NCI-H2227 (cell line): ENCODE results near the gene MESP2.
A peak's percentile ranks its signal among the peaks of the same experiment; 100 is the strongest.

ENCODE experiments used
- DNase-seq: peaks from one replicate; lab custom pipeline; 2025; ENCODE audit not compliant: unreplicated experiment; lab: John Stamatoyannopoulos, UW

The MESP2 gene

GRCh38 chr15:89776274-89777072, at the start of gene MESP2:
MESP2 (plus strand) TSS chr15:89776332; CDS start chr15:89776358, 26 bp downstream.
- peak; percentile 81 for DNase-seq

DNA sequence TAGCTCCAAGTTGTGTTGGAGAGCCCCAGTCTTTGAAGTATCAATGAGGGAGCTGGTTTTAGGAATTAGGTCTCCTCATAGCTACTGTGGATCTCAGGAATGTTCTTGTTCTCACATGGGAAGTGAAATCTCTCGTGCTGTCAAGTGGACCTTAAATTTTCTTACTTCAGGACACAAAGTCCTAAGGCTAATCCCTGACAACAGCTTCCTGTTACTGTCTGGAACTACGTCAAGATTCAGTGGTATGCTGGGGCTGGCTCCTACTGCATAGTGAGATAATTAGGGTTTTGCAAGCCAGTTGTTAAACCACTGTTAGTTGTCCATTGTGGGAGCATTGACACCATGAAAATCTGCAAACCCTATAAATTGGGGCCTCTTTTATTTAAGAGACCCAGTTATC, 47.9 kb upstream of the MESP2 start:
- DNase-seq = no peak

- DNase-seq = no peak
These were observed 44.9 kb upstream of the MESP2 start for GRCh38 chr15:89731275-89731674.

GRCh38 chr15:89732451-89733172, 43.5 kb upstream of the MESP2 start:
- DNase-seq = no peak

- DNase-seq = no peak
These were observed 40.4 kb upstream of the MESP2 start for GRCh38 chr15:89735773-89736172.

- DNase-seq = peak; percentile 81
These were observed 36.0 kb upstream of the MESP2 start for GRCh38 chr15:89740137-89740536.

GRCh38 chr15:89743011-89743410, 33.1 kb upstream of the MESP2 start:
- no peak for DNase-seq

- no peak for DNase-seq
These were observed 32.5 kb upstream of the MESP2 start for GRCh38 chr15:89743594-89743993.

GRCh38 chr15:89745131-89745530, 31.0 kb upstream of the MESP2 start:
- no peak for DNase-seq

GRCh38 chr15:89745768-89746167, 30.4 kb upstream of the MESP2 start:
- no peak for DNase-seq

DNA sequence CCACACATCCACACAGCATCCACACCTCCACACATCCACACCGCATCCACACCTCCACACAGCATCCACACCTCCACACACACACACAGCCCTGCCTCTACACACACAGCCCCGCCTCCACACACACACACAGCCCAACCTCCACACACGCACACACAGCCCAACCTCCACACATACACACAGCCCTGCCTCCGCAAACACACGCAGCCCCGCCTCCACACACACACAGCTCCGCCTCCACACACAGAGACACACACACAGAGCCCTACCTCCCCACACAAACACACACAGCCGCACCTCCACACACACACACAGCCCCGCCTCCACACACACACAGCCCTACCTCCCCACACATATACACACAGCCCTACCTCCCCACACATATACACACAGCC, 29.7 kb upstream of the MESP2 start:
- no peak for DNase-seq

DNA sequence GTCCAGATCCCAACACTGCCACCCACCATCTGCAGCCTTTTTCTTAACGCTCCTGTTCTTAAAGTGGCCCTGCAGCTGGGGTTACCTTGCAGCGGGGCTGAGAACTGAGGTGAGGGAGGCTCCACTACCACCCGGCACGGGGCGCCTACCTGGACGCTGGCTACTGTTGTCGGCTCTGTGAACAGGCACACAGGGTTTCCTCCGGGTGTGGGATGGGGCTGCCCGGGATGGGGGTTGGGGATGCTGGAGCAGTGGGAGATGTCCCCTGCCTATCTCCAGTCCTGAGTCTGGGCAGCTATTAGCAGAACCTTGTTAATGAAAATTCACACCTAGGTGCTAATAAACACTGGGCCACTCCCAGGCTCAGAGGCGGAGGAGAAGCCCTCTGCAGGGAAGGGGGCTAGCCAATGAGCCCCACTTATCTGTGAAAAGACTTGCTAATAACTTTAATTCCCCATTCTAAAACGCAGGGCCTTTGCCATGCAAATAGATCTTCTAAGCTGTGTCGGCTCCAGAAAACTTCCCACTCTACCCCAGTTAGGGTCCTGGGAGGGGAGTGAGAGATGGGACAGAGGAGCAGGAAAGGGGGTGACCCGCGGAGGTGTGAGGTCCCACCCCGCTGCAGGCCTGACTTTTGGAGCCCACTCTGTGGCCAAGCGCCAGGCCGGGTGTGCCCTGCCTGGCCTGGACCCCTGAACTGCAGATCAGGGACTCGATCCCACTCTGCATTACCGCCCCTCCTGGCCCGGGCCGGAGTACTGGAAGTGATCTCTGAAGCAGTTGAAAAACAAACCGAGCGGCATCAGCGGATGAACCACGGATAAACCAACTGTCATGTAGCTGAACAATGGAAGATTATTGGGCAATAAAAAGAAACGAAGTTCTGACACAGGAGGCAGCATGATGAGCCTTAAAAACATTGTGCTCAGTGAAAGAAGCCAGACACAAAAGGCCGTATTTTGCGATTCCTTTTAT, 28.1 kb upstream of the MESP2 start:
- no peak for DNase-seq

DNA sequence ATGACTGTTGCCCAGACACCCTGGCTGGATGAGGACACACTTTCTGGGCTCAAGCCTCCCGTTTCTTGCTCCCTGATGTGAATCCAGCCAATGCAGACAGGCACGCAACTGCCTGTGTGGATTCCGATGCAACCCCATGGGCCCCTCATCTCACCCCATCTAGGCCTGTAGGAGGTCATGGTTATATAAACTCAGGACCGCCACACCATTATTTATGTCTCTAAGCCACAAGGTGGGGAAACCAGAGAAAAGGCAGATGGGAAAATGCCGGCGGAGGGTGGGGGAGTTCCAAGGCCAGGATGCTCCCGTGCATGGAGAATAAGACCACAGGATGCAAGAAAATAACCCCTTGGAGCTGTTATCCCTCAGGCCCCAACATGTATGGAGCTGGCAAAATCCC, 27.1 kb upstream of the MESP2 start:
- DNase-seq = no peak

- no peak for DNase-seq
These were observed 26.6 kb upstream of the MESP2 start for GRCh38 chr15:89749526-89749925.

- DNase-seq = peak; percentile 36
These were observed 26.1 kb upstream of the MESP2 start for GRCh38 chr15:89749951-89750559.

- peak; percentile 93 for DNase-seq
These were observed 25.3 kb upstream of the MESP2 start, which contains the start of gene MESP1 for GRCh38 chr15:89750560-89751542. MESP1 (minus strand) TSS chr15:89751249; CDS start chr15:89751231, 18 bp downstream.

- no peak for DNase-seq
These were observed 24.4 kb upstream of the MESP2 start for GRCh38 chr15:89751748-89752147.

- DNase-seq = no peak
These were observed 22.3 kb upstream of the MESP2 start for GRCh38 chr15:89753855-89754254.

- no peak for DNase-seq
These were observed 21.6 kb upstream of the MESP2 start for GRCh38 chr15:89754361-89755154.
